Measurements from ENCODE around the gene RPS16. TPM values are rescaled to one million over a fixed set of nuclear protein-coding genes. Genes with fewer than 3 reads are reported as not detected.

RPS16 gene
- total RNA-seq, 2 experiments from 2014 or later = 3,146 to 3,331 TPM

DNA sequence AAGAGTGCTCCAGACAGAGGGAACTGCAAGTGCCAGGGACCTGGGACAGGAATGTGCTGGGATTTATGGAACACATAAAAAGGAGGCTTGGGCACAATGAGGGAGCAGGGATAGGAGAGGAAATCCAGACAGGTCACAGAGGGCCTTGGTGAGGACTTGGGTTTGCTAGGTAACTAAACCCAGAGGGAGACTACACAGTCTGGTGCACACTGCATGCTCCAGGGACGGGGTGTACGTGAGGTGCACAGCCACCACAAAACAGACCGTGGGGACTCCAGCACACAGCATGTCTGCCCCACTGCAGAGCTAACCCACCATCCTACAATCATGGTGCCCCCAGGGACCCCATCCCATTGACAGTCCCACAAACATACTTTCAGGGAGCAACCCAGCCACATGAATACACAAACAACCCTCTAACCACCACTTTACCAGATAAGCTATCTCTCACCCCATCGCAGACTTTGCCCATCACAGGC is 34.6 kb downstream of the RPS16 start:
- peaks cover 74% of the 10 kb centered on the region for H3K4me1 Mint-ChIP-seq

DNA sequence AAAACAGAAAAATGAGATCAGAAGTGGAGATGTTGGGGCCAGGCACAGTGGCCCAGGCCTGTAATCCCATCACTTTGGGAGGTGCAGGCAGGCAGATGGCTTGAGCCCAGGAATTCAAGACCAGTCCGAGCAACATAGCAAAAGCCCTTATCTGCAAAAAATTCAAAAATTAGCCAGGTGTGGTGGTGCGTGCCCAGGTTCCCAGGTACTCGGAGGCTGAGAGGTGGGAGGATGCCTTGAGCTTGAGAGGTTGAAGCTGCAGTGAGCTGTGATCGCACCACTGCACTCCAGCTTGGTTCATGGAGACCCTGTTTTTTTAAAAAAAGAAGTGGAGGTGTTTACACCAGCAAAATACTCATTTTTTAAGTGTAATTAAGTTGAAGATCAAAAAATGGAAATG is 35.7 kb downstream of the RPS16 start:
- H3K36me3 Mint-ChIP-seq (ENCODE audit: low read depth) = peaks cover 14% of the 10 kb centered on the region
- no peak for ATAC-seq
- ChIA-PET CTCF (interaction anchor here (0.5 to 0.7 kb wide), 2 partner anchors 12 to 50 kb away, joined by 3 to 4 read pairs; no protein-coding TSS in a partner anchor), POLR2A (no interaction called here)
- H3K9me3 Mint-ChIP-seq (ENCODE audit: low read depth) = no peaks in the 10 kb centered on the region
- intact Hi-C loops (cut with DNase I, micrococcal nuclease) = loop anchor here in 1 of 2 experiments (5.0 to 10.0 kb wide), 4 partner anchors 432 to 1215 kb away; partner anchors contain the start of genes DYRK1B and RASGRP4
- H3K27me3 Mint-ChIP-seq = no peaks in the 10 kb centered on the region
- no peak for DNase-seq
- no peak overlapping the region for H3K4me3 Mint-ChIP-seq
- peak overlapping the region; percentile 97 for H3K27ac Mint-ChIP-seq
- peaks cover 67% of the 10 kb centered on the region for H3K4me1 Mint-ChIP-seq

More for the DNA sequence above, 34.6 kb downstream of the RPS16 start:
- Mint-ChIP-seq H3K9me3 (ENCODE audit: low read depth) (no peaks in the 10 kb centered on the region), H3K27ac (peak overlapping the region; percentile 100), H3K4me3 (peak overlapping the region; percentile 75), H3K27me3 (no peaks in the 10 kb centered on the region), H3K36me3 (ENCODE audit: low read depth) (peaks cover 11% of the 10 kb centered on the region)
- intact Hi-C loops (cut with DNase I, micrococcal nuclease) = loop anchor here in 1 of 2 experiments (5.0 to 10.0 kb wide), 4 partner anchors 431 to 1214 kb away; partner anchors contain the start of genes DYRK1B and RASGRP4
- ATAC-seq (peak; percentile 4), DNase-seq (no peak)
- CTCF ChIA-PET = interaction anchor here (0.8 to 2.5 kb wide), 5 partner anchors 10 to 59 kb away, joined by 3 to 29 read pairs (median 10); partner anchors contain the start of genes MED29, PAF1, PLEKHG2 and RPS16
- POLR2A ChIA-PET = interaction anchor here (0.8 to 2.3 kb wide), 6 partner anchors 10 to 47 kb away, joined by 3 to 34 read pairs (median 16); partner anchors contain the start of genes MED29, PAF1, PLEKHG2 and RPS16

DNA sequence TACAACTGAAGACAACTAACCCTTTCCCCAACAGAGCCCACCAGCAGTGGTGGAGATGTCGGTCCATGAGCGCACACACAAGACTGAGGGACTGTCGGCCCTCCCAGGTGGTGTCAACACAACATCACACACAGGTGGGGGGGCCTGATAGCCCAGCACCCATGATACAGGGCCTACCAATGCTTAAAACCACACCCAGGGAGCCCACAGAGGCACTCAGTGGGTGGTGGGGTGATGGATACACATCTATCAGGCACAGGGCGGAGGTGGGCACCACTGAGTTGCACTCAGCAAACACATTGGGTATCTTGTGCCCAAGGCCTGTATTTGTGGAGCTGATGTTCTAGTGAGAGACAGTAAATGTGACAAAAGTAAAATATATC is 36.1 kb downstream of the RPS16 start:
- ATAC-seq (no peak), DNase-seq (no peak)
- H3K27ac Mint-ChIP-seq = peak overlapping the region; percentile 97
- H3K9me3 Mint-ChIP-seq (ENCODE audit: low read depth) = no peaks in the 10 kb centered on the region
- no peaks in the 10 kb centered on the region for H3K27me3 Mint-ChIP-seq
- intact Hi-C loops (cut with DNase I, micrococcal nuclease) = loop anchor here (5.0 to 10.0 kb wide), 6 partner anchors 33 to 1215 kb away; partner anchors contain the start of genes DYRK1B (in 1 of the 2) and RASGRP4 (in 1 of the 2)
- H3K4me3 Mint-ChIP-seq = no peak overlapping the region
- CTCF ChIA-PET = interaction anchor here (0.5 to 3.7 kb wide), 3 partner anchors 12 to 49 kb away, joined by 3 to 79 read pairs (median 4); partner anchors contain the start of gene PLEKHG2
- POLR2A ChIA-PET = no interaction called here
- peaks cover 16% of the 10 kb centered on the region for H3K36me3 Mint-ChIP-seq (ENCODE audit: low read depth)
- peaks cover 63% of the 10 kb centered on the region for H3K4me1 Mint-ChIP-seq

DNA sequence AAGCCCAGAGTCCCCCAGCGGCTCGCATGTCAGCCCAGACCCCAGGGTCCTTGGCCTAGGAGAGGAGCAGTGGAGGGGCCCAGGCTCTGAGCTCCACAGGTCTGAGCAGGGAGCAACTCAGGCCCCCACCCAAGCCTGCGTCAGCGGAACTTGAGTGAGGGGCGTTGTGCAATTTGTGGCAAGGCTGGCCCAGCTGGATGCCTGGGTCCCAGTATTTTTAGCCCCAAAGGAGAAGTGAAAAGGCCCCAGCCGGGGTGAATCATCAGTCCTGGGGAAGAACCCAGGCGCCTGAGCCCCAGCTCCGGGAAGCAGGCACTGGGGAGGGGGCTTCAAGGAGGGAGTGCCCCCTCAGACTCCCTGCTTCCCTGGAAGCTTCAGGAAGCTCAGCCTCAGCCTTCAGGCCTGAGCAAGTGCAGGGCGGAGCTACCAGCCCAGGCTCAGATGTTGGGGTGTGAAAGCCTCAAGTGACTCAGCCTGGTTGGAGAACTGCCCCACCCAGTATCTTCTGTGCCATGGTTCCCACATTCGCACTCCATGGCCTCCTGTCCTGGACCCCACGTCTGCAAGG is 37.4 kb downstream of the RPS16 start:
- Mint-ChIP-seq H3K4me3 (peak overlapping the region; percentile 52), H3K9me3 (ENCODE audit: low read depth) (no peaks in the 10 kb centered on the region), H3K27ac (peak overlapping the region; percentile 97), H3K27me3 (no peaks in the 10 kb centered on the region), H3K36me3 (ENCODE audit: low read depth) (peaks cover 22% of the 10 kb centered on the region), H3K4me1 (peaks cover 60% of the 10 kb centered on the region)
- ChIA-PET POLR2A (interaction anchor here (0.7 to 2.4 kb wide), 6 partner anchors 10 to 50 kb away, joined by 3 to 42 read pairs (median 10); partner anchors contain the start of genes PLEKHG2, RPS16 and ZFP36), CTCF (interaction anchor here (0.6 to 3.7 kb wide), 27 partner anchors 9 to 186 kb away, joined by 3 to 79 read pairs (median 4); partner anchors contain the start of genes GMFG, PLEKHG2, RPS16 and SAMD4B)
- peak; percentile 16 for ATAC-seq
- intact Hi-C loops (cut with DNase I, micrococcal nuclease) = loop anchor here (5.0 kb wide), 2 partner anchors 34 to 186 kb away; no protein-coding TSS in a partner anchor
- DNase-seq = peak; percentile 81

DNA sequence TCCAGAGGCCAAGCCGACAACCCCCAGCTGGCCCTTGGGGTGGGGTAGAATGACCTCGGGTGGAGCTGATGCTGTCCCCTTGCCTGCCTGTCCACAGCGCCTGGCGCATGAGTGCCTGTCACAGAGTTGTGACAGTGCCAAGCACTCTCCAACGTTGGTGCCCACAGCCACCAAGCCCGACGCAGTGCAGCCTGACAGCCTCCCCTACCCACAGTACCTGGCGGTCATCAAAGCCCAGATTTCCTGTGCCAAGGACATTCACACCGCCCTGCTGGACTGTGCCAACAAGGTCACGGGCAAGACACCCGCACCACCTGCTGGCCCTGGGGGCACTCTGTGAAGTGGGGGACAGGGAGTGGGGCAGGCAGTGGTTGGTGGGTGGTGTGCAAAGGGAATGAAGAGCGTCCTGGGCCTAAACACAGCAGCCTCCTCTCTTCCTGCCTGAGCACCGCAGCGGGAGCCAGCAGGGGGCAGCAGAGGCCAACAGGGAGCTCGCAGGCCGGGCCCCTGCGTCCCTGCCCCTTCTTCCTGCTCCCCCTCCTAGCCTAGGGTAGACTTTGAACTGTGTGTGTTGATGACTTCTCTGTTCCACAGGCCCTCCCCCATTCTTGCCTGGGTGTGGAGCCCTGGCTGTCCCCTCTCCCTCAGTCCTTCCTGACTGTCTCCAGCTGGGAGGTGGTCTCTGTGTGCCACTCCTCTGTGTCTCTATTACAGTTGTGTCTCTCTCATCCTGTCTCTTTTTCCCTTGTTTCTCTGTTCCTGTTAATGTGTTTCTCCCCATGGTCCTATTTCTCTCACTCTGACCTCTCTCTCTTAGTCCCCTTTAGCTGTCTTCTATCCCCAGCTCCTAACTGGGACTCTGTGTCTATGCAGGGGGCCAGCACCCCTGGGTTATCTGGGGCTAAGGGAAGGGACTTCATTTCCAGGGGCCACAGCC is 38.1 kb downstream of the RPS16 start:
- peaks cover 59% of the 10 kb centered on the region for H3K4me1 Mint-ChIP-seq
- H3K27ac Mint-ChIP-seq = peak overlapping the region; percentile 97

DNA sequence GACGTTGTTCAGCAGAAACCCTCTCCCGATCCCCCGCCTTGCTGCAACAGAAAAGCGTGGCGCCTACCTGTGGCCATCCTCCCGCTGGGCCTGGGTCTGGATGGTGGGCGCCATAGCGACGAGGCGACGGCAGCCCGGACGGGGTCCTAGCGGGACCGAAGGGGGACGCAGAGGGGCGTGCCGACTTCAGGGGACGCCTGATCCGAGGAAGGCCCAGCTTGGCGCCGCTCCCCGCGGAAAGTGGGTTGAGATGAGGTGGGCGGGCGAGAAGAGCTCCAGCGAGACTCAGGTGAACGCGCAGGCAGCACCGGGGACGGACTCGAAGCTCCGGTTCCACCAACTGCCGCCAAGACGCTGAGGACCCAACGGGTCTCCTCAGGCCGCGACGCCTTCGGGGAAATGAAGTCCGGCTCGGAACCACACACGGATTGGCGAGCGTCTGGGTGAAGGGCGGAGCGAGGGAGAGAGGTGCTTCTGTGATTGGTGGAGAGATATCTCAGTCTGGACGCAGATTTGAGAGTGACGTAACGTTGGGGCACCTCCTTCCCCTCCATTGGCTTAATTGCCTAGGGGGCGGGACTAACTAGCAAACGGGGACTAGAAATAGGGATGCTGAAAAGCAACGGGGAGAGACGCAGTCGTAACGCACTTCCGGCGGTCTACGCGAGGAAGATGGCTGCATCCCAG is 44.9 kb downstream of the RPS16 start, which contains the start of the genes MED29 and PAF1:
MED29 (plus strand) TSS at position 628 of the 687 bp plus-strand sequence; CDS start at position 673, 45 bp downstream.
PAF1 (minus strand) TSS at position 356 of the 687 bp plus-strand sequence; CDS start at position 114, 242 bp downstream.
- H3K27ac Mint-ChIP-seq = peak within 1 kb of the TSS; percentile 98
- H3K9me3 Mint-ChIP-seq (ENCODE audit: low read depth) = no peaks in the 10 kb centered on the region
- H3K4me3 Mint-ChIP-seq = peak within 1 kb of the TSS; percentile 99
- peak; percentile 98 for DNase-seq
- ChIA-PET CTCF (interaction anchor here (0.6 to 2.2 kb wide), 13 partner anchors 11 to 282 kb away, joined by 3 to 26 read pairs (median 4); partner anchors contain the start of genes EID2B, PLEKHG2, RPS16 and SAMD4B), POLR2A (interaction anchor here (0.6 to 2.2 kb wide), 13 partner anchors 8 to 579 kb away, joined by 3 to 34 read pairs (median 6); partner anchors contain the start of genes PLEKHG2, RPS16, SAMD4B and ZFP36)
- H3K36me3 Mint-ChIP-seq (ENCODE audit: low read depth) = peaks cover 40% of the 10 kb centered on the region
- peaks cover 28% of the 10 kb centered on the region for H3K4me1 Mint-ChIP-seq
- ATAC-seq = peak; percentile 97
- H3K27me3 Mint-ChIP-seq = no peaks in the 10 kb centered on the region
- intact Hi-C loops (cut with DNase I, micrococcal nuclease) = loop anchor here (1.0 to 5.0 kb wide), 15 partner anchors 21 to 1326 kb away; partner anchors contain the start of genes PLEKHG2 (in 2 of the 2), SAMD4B (in 2 of the 2), AKT2 (in 1 of the 2) and COQ8B (in 1 of the 2)

More for the DNA sequence above, 38.1 kb downstream of the RPS16 start:
- Mint-ChIP-seq H3K27me3 (no peaks in the 10 kb centered on the region), H3K4me3 (peak overlapping the region; percentile 52), H3K36me3 (ENCODE audit: low read depth) (peaks cover 24% of the 10 kb centered on the region), H3K9me3 (ENCODE audit: low read depth) (no peaks in the 10 kb centered on the region)
- DNase-seq (peak; percentile 97), ATAC-seq (peak; percentile 58)
- POLR2A ChIA-PET = interaction anchor here (1.1 to 2.4 kb wide), 5 partner anchors 10 to 51 kb away, joined by 3 to 42 read pairs (median 14); partner anchors contain the start of genes PLEKHG2, RPS16 and ZFP36
- intact Hi-C loops (cut with DNase I, micrococcal nuclease) = loop anchor here (1.0 to 5.0 kb wide), 3 partner anchors 15 to 185 kb away; partner anchors contain the start of gene PLEKHG2 (in 2 of the 2)
- CTCF ChIA-PET = interaction anchor here (0.6 to 3.7 kb wide), 27 partner anchors 10 to 185 kb away, joined by 3 to 79 read pairs (median 4); partner anchors contain the start of genes GMFG, PLEKHG2, RPS16 and SAMD4B

DNA sequence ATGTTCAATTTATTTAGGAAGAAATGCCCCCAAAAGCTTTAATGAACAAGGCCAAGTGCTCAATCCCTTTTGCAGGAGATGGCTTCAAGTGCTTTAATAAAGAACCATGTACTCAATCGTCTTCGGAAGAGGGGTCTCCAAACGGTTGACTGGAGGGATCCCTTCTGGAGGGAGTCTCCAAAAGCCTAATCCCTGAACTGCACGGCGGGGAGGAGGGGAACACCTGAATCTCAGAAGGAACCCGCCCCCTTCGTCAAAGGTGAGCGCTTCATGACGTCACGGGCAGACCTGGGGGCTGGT is 45.3 kb downstream of the RPS16 start:
- no peaks in the 10 kb centered on the region for H3K9me3 Mint-ChIP-seq (ENCODE audit: low read depth)
- POLR2A ChIA-PET = interaction anchor here (0.9 to 2.2 kb wide), 6 partner anchors 12 to 579 kb away, joined by 3 to 34 read pairs (median 12); partner anchors contain the start of genes PLEKHG2 and RPS16
- peaks cover 28% of the 10 kb centered on the region for H3K4me1 Mint-ChIP-seq
- intact Hi-C loops (cut with DNase I, micrococcal nuclease) = loop anchor here (2.0 to 5.0 kb wide), 5 partner anchors 48 to 1327 kb away; partner anchors contain the start of genes AKT2 (in 1 of the 2), COQ8B (in 1 of the 2), EIF3K (in 1 of the 2) and ITPKC (in 1 of the 2)
- peak overlapping the region; percentile 98 for H3K27ac Mint-ChIP-seq
- CTCF ChIA-PET = interaction anchor here (0.6 to 2.2 kb wide), 8 partner anchors 11 to 283 kb away, joined by 3 to 26 read pairs (median 11); partner anchors contain the start of genes EID2B, PLEKHG2, RPS16 and SAMD4B
- H3K4me3 Mint-ChIP-seq = peak overlapping the region; percentile 99
- no peak for ATAC-seq
- peaks cover 43% of the 10 kb centered on the region for H3K36me3 Mint-ChIP-seq (ENCODE audit: low read depth)
- H3K27me3 Mint-ChIP-seq = no peaks in the 10 kb centered on the region
- DNase-seq = peak; percentile 90

DNA sequence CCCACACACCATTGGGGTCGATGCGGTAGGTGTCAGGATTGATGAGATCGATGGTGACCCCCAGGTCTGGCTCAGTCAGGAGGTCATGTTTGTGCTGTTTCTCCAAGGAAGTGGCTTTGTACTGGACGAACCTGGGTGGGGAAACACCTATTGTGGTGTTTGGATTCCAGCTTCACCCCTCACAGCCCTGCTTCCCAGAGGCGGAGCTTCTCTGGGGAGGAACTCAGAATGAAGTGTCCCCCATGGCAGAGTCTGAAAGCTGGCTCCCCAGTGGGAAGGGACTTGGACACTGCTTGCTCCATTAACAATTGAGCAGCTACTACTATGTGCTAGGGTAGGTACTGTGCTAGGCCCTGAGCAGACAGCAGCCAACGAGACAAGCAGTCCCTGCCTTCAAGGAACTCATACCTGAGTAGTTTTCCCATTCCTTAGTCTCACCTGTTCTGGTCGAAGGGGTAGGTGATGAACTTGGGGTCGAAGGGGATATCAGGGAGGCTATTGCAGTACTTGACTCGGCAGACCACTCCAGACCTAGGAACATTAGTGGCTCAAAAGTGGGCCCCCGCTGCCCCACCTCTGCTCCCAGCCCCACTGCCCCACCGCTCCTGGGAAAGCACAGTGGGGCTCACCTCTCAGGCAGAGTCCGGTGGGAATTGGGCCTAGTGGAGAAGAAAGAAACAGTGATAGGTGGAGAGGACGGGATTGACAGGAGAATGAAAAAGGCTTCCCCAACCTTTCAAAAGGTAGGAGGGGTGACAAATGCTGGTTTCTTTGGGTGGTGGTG is 45.9 kb downstream of the RPS16 start:
- Mint-ChIP-seq H3K4me3 (peak overlapping the region; percentile 99), H3K27ac (peak overlapping the region; percentile 98), H3K4me1 (peaks cover 28% of the 10 kb centered on the region), H3K9me3 (ENCODE audit: low read depth) (no peaks in the 10 kb centered on the region), H3K36me3 (ENCODE audit: low read depth) (peaks cover 38% of the 10 kb centered on the region), H3K27me3 (no peaks in the 10 kb centered on the region)
- ATAC-seq (no peak), DNase-seq (no peak)
- ChIA-PET POLR2A (interaction anchor here (0.6 kb wide), 1 partner anchor 49 kb away, joined by 4 read pairs; no protein-coding TSS in a partner anchor), CTCF (interaction anchor here (0.8 to 1.0 kb wide), 3 partner anchors 21 to 56 kb away, joined by 3 to 4 read pairs (median 3); partner anchors contain the start of gene PLEKHG2)
- intact Hi-C loops (cut with DNase I, micrococcal nuclease) = loop anchor here (2.0 to 5.0 kb wide), 5 partner anchors 47 to 1327 kb away; partner anchors contain the start of genes AKT2 (in 1 of the 2), COQ8B (in 1 of the 2), EIF3K (in 1 of the 2) and ITPKC (in 1 of the 2)

DNA sequence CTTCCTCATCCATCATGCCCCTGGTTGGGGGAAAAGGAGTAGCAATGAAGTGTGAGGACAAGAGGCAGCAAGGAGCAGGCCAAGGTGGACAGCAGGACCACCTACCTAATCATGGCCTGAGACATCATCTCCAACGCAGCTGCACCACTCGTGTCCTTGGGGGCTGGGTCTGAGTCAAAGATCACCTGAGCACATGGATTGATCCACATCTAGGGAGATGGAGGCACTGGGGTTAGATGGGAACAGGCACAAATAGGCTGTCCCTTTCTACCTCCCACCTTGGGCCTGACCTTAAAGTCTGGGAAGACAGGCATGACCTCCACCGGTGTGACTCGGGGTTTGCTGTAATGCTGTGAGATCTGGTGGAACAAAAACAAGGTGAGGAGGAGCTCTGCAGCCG is 47.1 kb downstream of the RPS16 start:
- ChIA-PET POLR2A (no interaction called here), CTCF (interaction anchor here (1.0 kb wide), 1 partner anchor 24 kb away, joined by 3 read pairs; the partner anchor contains the start of gene PLEKHG2)
- no peak for ATAC-seq
- no peaks in the 10 kb centered on the region for H3K9me3 Mint-ChIP-seq (ENCODE audit: low read depth)
- no peak for DNase-seq
- intact Hi-C loops (cut with DNase I, micrococcal nuclease) = no loop called here
- H3K4me1 Mint-ChIP-seq = peaks cover 24% of the 10 kb centered on the region
- H3K27me3 Mint-ChIP-seq = no peaks in the 10 kb centered on the region
- H3K36me3 Mint-ChIP-seq (ENCODE audit: low read depth) = peaks cover 37% of the 10 kb centered on the region
- H3K4me3 Mint-ChIP-seq = no peak overlapping the region
- H3K27ac Mint-ChIP-seq = no peak overlapping the region

All from activated CD4-positive, alpha-beta T cell treated with anti-CD3 and anti-CD28 coated beads for 36 hours (primary cell).